DMS53 treated with DMSO at 0.1 percent for 48 hours (cell line): Measurements from ENCODE around the gene ZNF630.
"Not testable (repeated sequence)": the region's sequence is repeated elsewhere in the genome, so short reads cannot be mapped to it uniquely, and the experiment has no call there.

ENCODE experiments used
- DNase-seq: peaks from one replicate; lab custom pipeline; 2025; ENCODE audit not compliant: unreplicated experiment; lab: John Stamatoyannopoulos, UW

Gene ZNF630

GRCh38 chrX:48030237-48030636 lies 41.2 kb downstream of the ZNF630 start:
- DNase-seq, result no peak

GRCh38 chrX:48028091-48028490 lies 43.3 kb downstream of the ZNF630 start:
- DNase-seq, result no peak

GRCh38 chrX:48027545-48027944 lies 43.9 kb downstream of the ZNF630 start:
- not testable (repeated sequence) for DNase-seq

- peak; percentile 35 for DNase-seq
These were observed 45.9 kb downstream of the ZNF630 start for GRCh38 chrX:48025561-48025960.

- no peak for DNase-seq
These were observed 48.7 kb downstream of the ZNF630 start for GRCh38 chrX:48022738-48023137.

- no peak for DNase-seq
These were observed 49.3 kb downstream of the ZNF630 start for GRCh38 chrX:48022100-48022499.

GRCh38 chrX:48021026-48021900 lies 50.2 kb downstream of the ZNF630 start:
- peak; percentile 84 for DNase-seq

GRCh38 chrX:48020472-48020871 lies 51.0 kb downstream of the ZNF630 start:
- not testable (repeated sequence) for DNase-seq

GRCh38 chrX:48019892-48020291 lies 51.5 kb downstream of the ZNF630 start:
- DNase-seq, result not testable (repeated sequence)

- not testable (repeated sequence) for DNase-seq
These were observed 54.7 kb downstream of the ZNF630 start for GRCh38 chrX:48016583-48017310.

- not testable (repeated sequence) for DNase-seq
These were observed 61.9 kb downstream of the ZNF630 start for GRCh38 chrX:48009445-48009960.
